Measurements from ENCODE around the gene CCDC3.

Gene CCDC3

DNA sequence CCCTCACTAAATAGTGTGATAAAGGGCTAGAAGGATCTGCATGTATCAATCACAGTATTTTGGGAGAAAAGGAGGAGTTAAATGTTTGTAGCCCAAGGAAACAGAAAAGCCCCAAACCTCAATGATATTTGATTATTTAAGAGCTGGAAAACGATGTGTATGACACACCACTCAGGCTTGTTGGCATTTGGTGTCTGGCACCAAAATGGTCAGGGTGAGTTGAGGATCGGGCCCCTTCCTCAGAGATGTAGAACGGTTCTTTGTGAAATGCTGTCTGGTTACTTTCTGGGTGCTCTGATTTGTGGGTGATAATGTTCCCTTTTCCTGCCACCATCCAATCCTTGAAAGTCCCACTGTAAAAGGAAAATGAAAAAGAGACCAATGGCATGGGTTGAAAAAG is 113.7 kb downstream of the CCDC3 start:
- no peak overlapping the region for H3K4me3 ChIP-seq (ENCODE audit: low read depth, low read length)
- TF ChIP-seq, protein P1, sequence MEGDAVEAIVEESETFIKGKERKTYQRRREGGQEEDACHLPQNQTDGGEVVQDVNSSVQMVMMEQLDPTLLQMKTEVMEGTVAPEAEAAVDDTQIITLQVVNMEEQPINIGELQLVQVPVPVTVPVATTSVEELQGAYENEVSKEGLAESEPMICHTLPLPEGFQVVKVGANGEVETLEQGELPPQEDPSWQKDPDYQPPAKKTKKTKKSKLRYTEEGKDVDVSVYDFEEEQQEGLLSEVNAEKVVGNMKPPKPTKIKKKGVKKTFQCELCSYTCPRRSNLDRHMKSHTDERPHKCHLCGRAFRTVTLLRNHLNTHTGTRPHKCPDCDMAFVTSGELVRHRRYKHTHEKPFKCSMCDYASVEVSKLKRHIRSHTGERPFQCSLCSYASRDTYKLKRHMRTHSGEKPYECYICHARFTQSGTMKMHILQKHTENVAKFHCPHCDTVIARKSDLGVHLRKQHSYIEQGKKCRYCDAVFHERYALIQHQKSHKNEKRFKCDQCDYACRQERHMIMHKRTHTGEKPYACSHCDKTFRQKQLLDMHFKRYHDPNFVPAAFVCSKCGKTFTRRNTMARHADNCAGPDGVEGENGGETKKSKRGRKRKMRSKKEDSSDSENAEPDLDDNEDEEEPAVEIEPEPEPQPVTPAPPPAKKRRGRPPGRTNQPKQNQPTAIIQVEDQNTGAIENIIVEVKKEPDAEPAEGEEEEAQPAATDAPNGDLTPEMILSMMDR (IDR thresholded peaks at IDR 0.05; ENCODE audit: low read depth, low read length): no peak

- TF ChIP-seq, protein P1 (IDR thresholded peaks at IDR 0.05; ENCODE audit: low read depth, low read length): no peak
- no peak overlapping the region for H3K4me3 ChIP-seq (ENCODE audit: low read depth, low read length)
Observed at GRCh38 chr10:12884851-12885250, 116.7 kb downstream of the CCDC3 start.

DNA sequence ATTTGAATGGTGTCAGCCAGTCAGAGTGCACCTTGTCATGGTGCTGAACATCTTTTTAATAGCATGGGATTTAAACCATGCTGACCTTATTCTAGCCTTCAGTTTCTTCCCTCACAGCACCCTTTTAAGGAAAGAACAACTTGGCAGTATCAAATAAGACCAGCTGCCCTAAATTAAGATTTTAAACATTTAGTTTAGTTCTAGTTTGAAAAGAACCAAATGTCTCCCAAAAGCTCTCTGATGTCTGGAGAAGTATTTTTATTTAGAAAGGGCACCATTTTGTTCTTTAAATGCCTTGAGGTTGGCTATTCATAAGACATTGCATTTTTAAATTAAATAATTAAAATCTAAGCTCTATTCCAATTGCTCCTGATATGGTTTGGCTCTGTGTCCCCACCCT is 121.1 kb downstream of the CCDC3 start:
- no peak overlapping the region for H3K4me3 ChIP-seq (ENCODE audit: low read depth, low read length)
- TF ChIP-seq, protein P1 (IDR thresholded peaks at IDR 0.05; ENCODE audit: low read depth, low read length): no peak

- TF ChIP-seq, protein P1 (IDR thresholded peaks at IDR 0.05; ENCODE audit: low read depth, low read length): no peak
- no peak overlapping the region for H3K4me3 ChIP-seq (ENCODE audit: low read depth, low read length)
Observed at GRCh38 chr10:12877150-12877549, 124.4 kb downstream of the CCDC3 start.

- TF ChIP-seq, protein P1 (IDR thresholded peaks at IDR 0.05; ENCODE audit: low read depth, low read length): no peak
- H3K4me3 ChIP-seq (ENCODE audit: low read depth, low read length): no peak overlapping the region
Observed at GRCh38 chr10:12876266-12876665, 125.2 kb downstream of the CCDC3 start.

DNA sequence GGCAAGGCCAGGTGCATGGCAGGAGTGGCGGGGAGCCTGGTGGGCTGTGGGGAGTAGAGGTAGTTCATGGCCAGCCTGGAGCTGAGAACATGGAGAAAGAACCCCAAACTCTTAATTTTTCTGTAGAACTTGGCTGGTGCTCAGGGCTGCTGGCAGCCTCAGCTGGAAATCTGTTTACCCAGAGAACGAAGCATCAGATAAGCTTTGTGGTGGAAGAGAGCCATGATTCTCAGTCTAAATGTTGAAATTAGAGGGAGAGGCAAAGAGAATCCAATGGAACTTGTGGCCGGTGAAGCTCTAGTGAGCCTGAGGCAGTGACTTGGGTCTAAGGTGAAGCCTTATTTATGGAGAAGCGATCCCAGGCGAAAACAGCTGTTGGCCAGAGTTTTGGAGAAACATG is 126.4 kb downstream of the CCDC3 start:
- no peak overlapping the region for H3K4me3 ChIP-seq (ENCODE audit: low read depth, low read length)
- TF ChIP-seq, protein P1 (IDR thresholded peaks at IDR 0.05; ENCODE audit: low read depth, low read length): no peak

GRCh38 chr10:12874501-12874900 is 127.0 kb downstream of the CCDC3 start:
- no peak overlapping the region for H3K4me3 ChIP-seq (ENCODE audit: low read depth, low read length)
- TF ChIP-seq, protein P1 (IDR thresholded peaks at IDR 0.05; ENCODE audit: low read depth, low read length): no peak
